HG03439 (cell line): ENCODE data around the gene TRMT10A.
"Not testable (repeated sequence)": the region's sequence is repeated elsewhere in the genome, so short reads cannot be mapped to it uniquely, and the experiment has no call there.

Source experiments
- ATAC-seq: cut with Tn5 transposase; IDR thresholded peaks from one replicate; pipeline ENCODE4 v1.9.1; 2021; ENCODE audit warnings: mild to moderate bottlenecking, moderate library complexity; ENCODE audit not compliant: unreplicated experiment

Gene TRMT10A

GRCh38 chr4:99564921-99565320, 1.1 kb upstream of the TRMT10A start:
- ATAC-seq = no peak

- no peak for ATAC-seq
Observed at GRCh38 chr4:99552872-99553271, 11.0 kb downstream of the TRMT10A start.

- no peak for ATAC-seq
Observed at GRCh38 chr4:99540277-99540939, 23.4 kb downstream of the TRMT10A start.

GRCh38 chr4:99537674-99538073, 26.2 kb downstream of the TRMT10A start:
- ATAC-seq = no peak

GRCh38 chr4:99536848-99537247, 27.0 kb downstream of the TRMT10A start:
- ATAC-seq = no peak

- no peak for ATAC-seq
Observed at GRCh38 chr4:99536271-99536670, 27.6 kb downstream of the TRMT10A start.

GRCh38 chr4:99534699-99535098, 29.1 kb downstream of the TRMT10A start:
- not testable (repeated sequence) for ATAC-seq

- no peak for ATAC-seq
Observed at GRCh38 chr4:99529956-99530355, 33.9 kb downstream of the TRMT10A start.

GRCh38 chr4:99529228-99529627, 34.6 kb downstream of the TRMT10A start:
- ATAC-seq = no peak

DNA sequence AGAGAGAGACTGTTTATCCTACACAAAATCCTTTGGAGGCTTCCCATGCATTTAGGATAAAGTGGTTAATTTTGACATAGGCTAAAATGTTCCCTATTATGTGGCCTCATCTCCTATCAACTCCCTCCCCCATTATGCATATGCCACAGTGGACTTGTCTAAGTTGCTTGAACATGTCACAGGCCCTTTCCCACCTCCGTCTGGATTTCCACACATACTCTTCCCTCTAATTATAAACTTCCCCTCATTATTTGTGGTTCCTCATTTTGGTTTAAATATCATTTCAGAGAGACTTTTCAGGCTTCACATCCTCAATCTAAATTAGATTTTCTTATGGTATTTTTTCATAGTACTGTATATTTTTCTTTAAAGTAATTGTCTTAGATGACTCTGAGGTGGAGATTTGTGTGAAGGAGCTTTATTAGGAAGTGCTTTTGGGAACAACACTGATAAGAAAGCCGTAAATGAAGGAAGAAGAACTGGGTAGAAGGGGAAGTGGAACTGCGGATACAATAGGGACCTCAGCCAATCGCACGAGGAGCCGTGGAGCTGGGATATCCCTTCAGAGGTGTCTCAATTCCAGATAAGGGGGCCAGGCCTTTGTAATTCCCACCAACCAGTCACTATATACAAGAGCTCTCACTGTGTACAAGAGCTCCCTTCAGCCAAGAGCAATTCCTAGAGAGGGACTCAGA, 45.1 kb downstream of the TRMT10A start:
- no peak for ATAC-seq

GRCh38 chr4:99510721-99511120, 53.1 kb downstream of the TRMT10A start, which contains the start of gene C4orf17:
Gene C4orf17, plus strand, starts transcription at chr4:99511021. Its CDS starts 2,061 bp downstream, at chr4:99513082.
- no peak for ATAC-seq

GRCh38 chr4:99507762-99508161, 56.1 kb downstream of the TRMT10A start:
- ATAC-seq = no peak

- no peak for ATAC-seq
Observed at GRCh38 chr4:99507349-99507748, 56.5 kb downstream of the TRMT10A start.

DNA sequence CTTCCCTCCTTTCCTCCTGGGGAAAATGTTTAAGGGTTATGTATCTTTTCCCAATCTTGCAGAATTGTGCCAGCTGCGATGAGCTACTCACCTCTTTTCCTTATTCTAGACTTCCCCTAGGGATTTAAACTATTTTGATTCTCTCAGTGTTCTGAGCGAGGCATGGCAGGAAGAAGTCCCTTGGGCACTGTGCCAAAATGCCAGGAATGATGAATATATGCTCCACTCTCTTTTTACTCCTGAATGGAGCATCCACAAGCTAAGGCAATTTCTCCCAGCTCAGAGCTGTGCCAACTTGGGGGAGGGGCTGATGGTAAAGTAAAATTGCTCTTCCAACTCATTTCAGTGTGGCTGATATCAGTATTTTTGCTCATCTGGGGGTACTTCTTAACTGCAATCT, 57.1 kb downstream of the TRMT10A start:
- ATAC-seq = no peak

DNA sequence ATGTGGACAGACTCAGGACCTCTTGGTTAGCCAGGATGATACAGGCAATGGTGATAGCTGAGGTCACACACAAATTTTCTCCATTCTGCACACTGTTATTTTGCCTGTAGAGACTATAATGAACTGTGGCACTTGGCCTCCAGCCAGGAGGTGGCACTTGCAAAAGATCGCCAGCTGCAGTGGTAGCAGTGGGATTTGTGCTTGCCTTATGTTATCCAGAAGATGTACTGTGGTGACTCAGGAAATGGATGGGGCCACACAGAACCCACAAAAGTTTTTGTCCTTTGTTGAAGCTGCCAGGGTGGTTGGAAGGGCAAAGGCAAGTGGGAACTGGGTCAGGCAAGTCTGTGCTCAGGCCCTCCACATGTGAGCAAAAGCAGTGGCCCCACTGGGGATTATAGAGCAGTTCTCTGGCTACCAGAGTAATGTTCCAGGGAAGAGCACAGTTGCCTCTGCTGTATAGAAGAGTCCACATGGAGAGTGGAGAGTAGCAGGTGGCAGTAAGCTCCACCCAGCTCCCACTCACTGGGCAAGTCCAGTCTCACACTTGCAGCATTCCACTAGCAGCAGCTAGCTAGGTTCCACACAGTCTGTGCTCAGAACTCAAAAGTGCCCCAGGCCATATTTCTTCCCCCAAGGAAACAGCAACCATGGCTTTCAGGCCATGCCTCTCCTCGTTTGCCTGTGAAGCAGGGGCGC, 58.9 kb downstream of the TRMT10A start:
- ATAC-seq = no peak
